Measurements from ENCODE around the gene SLC25A5.

- TF ChIP-seq CTCF (IDR thresholded peaks at IDR 0.05): no peak
- TF ChIP-seq POLR2A (IDR thresholded peaks at IDR 0.05): no peak
Measured at GRCh38 chrX:119427024-119427794, 41.0 kb upstream of the SLC25A5 start.

All from lower leg skin (tissue), 3 donors.